Liver (tissue), 9 donors: Measurements from ENCODE around the gene SMPD2. TPM values are rescaled to one million over a fixed set of nuclear protein-coding genes. Genes with fewer than 3 reads are reported as not detected.

ENCODE experiments used
- DNase-seq: peaks from one replicate; pipeline ENCODE4 v3.0.0-alpha.2; 2017; ENCODE audit warnings: low spot score
- H3K27ac ChIP-seq, 2 donors: one replicate each; pipeline ENCODE4 v1.7.0; 2013; ENCODE audit warnings: inconsistent platforms in 2 of 2, low read length in 2 of 2, control low read depth in 1 of 2, low read depth in 1 of 2, mild to moderate bottlenecking in 1 of 2
- H3K27me3 ChIP-seq, 4 donors: one replicate each; pipeline versions ENCODE4 v1.6.1 to v1.7.0; 2013; ENCODE audit warnings: low read length in 3 of 4, inconsistent platforms in 1 of 4, mild to moderate bottlenecking in 1 of 4, moderate library complexity in 1 of 4; ENCODE audit not compliant: control insufficient read depth in 4 of 4, insufficient read depth in 4 of 4
- H3K36me3 ChIP-seq, 4 donors: one replicate each; pipeline versions ENCODE4 v1.6.1 to v1.7.0; 2013; ENCODE audit warnings: low read length in 3 of 4, mild to moderate bottlenecking in 3 of 4, low read depth in 1 of 4, moderate library complexity in 1 of 4; ENCODE audit not compliant: control insufficient read depth in 4 of 4, insufficient read depth in 3 of 4
- H3K4me1 ChIP-seq, 4 donors: one replicate each; pipeline versions ENCODE4 v1.6.1 to v1.7.0; 2013; ENCODE audit warnings: low read length in 3 of 4, mild to moderate bottlenecking in 3 of 4, moderate library complexity in 1 of 4; ENCODE audit not compliant: control insufficient read depth in 4 of 4, insufficient read depth in 4 of 4
- H3K4me3 ChIP-seq, 3 donors: one replicate each; pipeline versions ENCODE4 v1.6.1 to v1.7.0; 2013; ENCODE audit warnings: low read length in 3 of 3, control low read depth in 1 of 3, low read depth in 1 of 3, mild to moderate bottlenecking in 1 of 3
- H3K9ac ChIP-seq, 2 donors: one replicate each; pipeline ENCODE4 v1.7.0; 2013; ENCODE audit warnings: low read length in 2 of 2, mild to moderate bottlenecking in 2 of 2, moderate library complexity in 2 of 2, control low read depth in 1 of 2, low read depth in 1 of 2
- H3K9me3 ChIP-seq, 4 donors: one replicate each; pipeline versions ENCODE4 v1.6.1 to v1.7.0; 2013; ENCODE audit warnings: low read length in 3 of 4; ENCODE audit not compliant: control insufficient read depth in 4 of 4
- CTCF ChIP-seq: fragments of 150-350 bp; IDR thresholded peaks from 2 replicates; pipeline ENCODE4 v1.5.1; 2017; ENCODE audit warnings: improper control_type of control experiment, low read depth, low read length; ENCODE audit not compliant: missing input control
- HNF4G ChIP-seq: IDR thresholded peaks from 2 replicates; pipeline ENCODE4 v1.6.1; 2016; ENCODE audit warnings: antibody characterized with exemption
- JUND ChIP-seq, 2 donors: IDR thresholded peaks; 2 replicates each; pipeline ENCODE4 v1.6.1; 2016; ENCODE audit warnings: antibody characterized with exemption in 2 of 2
- NR2F2 ChIP-seq: IDR thresholded peaks from 2 replicates; pipeline ENCODE4 v1.6.1; 2016; ENCODE audit warnings: antibody characterized with exemption
- RAD21 ChIP-seq, 2 donors: IDR thresholded peaks; 2 replicates each; pipeline ENCODE4 v1.6.1; 2016; ENCODE audit warnings: antibody characterized with exemption in 2 of 2, mild to moderate bottlenecking in 2 of 2
- SP1 ChIP-seq: IDR thresholded peaks from 2 replicates; pipeline ENCODE4 v1.6.1; 2018; ENCODE audit warnings: antibody characterized with exemption, mild to moderate bottlenecking
- YY1 ChIP-seq: IDR thresholded peaks from 2 replicates; pipeline ENCODE4 v1.6.1; 2016; ENCODE audit warnings: antibody characterized with exemption, mild to moderate bottlenecking
- WGBS: extraction: QIAGEN DNeasy Blood & Tissue Kit; methylation state at CpG from one replicate; pipeline ENCODE4 v1.1.7; 2013; 5-methylcytosine and 5-hydroxymethylcytosine counted together
- polyA plus RNA-seq, 2 donors: library from polyadenylated mRNA; stranded (reverse) in 1 of 2; unstranded in 1 of 2; fragments of 200-250 nt in 1 of 2; fragments of >200 nt in 1 of 2; fragmentation: Nextera tagmentation in 1 of 2; extraction: Ambion mirVana in 1 of 2; gene quantifications; one replicate each; pipeline versions ENCODE4 v1.2.1 to v1.2.3, GENCODE V29; 2013 to 2015
- total RNA-seq, 2 donors: library from RNA; depleted of rRNA; stranded (reverse); fragments of >200 nt; gene quantifications; one replicate each; pipeline ENCODE4 v1.2.3, GENCODE V29; 2014
- donor health status: healthy.
- donor health status: healthy.
- donor health status: healthy.
- donor health status: healthy.
- donor health status: healthy.

SMPD2 gene
- total RNA-seq (1 to 10 TPM; 4.8 to 5.1 TPM), polyA plus RNA-seq (1 to 10 TPM; 3.3 to 3.6 TPM)

- peak; percentile 89 for DNase-seq
- Histone ChIP-seq H3K27ac (peak within 1 kb of the TSS; percentile 55 to 73), H3K36me3 (peaks cover 0 to 3% (median 2%) of the 10 kb centered on the region in 4 donors), H3K9ac (peak within 1 kb of the TSS; percentile 12 to 65), H3K4me1 (peaks cover 2 to 12% (median 5%) of the 10 kb centered on the region in 4 donors), H3K4me3 (peak within 1 kb of the TSS; percentile 75 to 82 (median 78)), H3K27me3 (no peaks in the 10 kb centered on the region), H3K9me3 (no peaks in the 10 kb centered on the region)
- under 1% methylated on average over 102 of the region's 102 CpGs for WGBS
- TF ChIP-seq YY1 (no peak), SP1 (peak; percentile 25), CTCF (peak; percentile 12)
Observed at GRCh38 chr6:109440331-109441068, at the start of gene SMPD2, which contains the start of gene PPIL6. TSS of gene SMPD2 (plus strand) at chr6:109440724. CDS start at chr6:109441122, 398 bp downstream. TSS of gene PPIL6 (minus strand) at chr6:109440628. CDS start at chr6:109440590, 38 bp downstream.

- no peak for TF ChIP-seq RAD21 (IDR thresholded peaks at IDR 0.05)
- DNase-seq: no peak
- no peaks in the 10 kb centered on the region for H3K4me1 ChIP-seq
- 81% methylated on average over 5 of the region's 5 CpGs for WGBS
- H3K36me3 ChIP-seq: no peaks in the 10 kb centered on the region
- H3K9me3 ChIP-seq: no peaks in the 10 kb centered on the region
- H3K27ac ChIP-seq: no peak overlapping the region
- H3K4me3 ChIP-seq: no peak overlapping the region
- H3K27me3 ChIP-seq: no peaks in the 10 kb centered on the region
- H3K9ac ChIP-seq: no peak overlapping the region
Observed at GRCh38 chr6:109393157-109393885, 47.2 kb upstream of the SMPD2 start.

- no peaks in the 10 kb centered on the region for H3K27me3 ChIP-seq
- H3K4me3 ChIP-seq: no peak overlapping the region
- 95% methylated on average over 2 of the region's 2 CpGs for WGBS
- H3K4me1 ChIP-seq: no peaks in the 10 kb centered on the region
- DNase-seq: no peak
- no peak overlapping the region for H3K27ac ChIP-seq
- no peaks in the 10 kb centered on the region for H3K36me3 ChIP-seq
- no peak overlapping the region for H3K9ac ChIP-seq
- H3K9me3 ChIP-seq: no peaks in the 10 kb centered on the region
- TF ChIP-seq HNF4G (no peak), CTCF (no peak), NR2F2 (no peak), JUND (IDR thresholded peaks at IDR 0.05) (no peak), YY1 (no peak)
Observed at GRCh38 chr6:109393886-109394281, 46.6 kb upstream of the SMPD2 start.
